ENCODE measurements around the gene GAGE12D.
"Not testable (repeated sequence)": the region's sequence is repeated elsewhere in the genome, so short reads cannot be mapped to it uniquely, and the experiment has no call there.

GAGE12D gene

GRCh38 chrX:49541433-49541832 lies at the start of gene GAGE12D:
GAGE12D (plus strand) TSS chrX:49541733; CDS start chrX:49542888, 1,155 bp downstream.
- H3K27me3 ChIP-seq (ENCODE audit: low read depth, low read length); H2AFZ ChIP-seq (ENCODE audit: low read depth, low read length); H4K20me1 ChIP-seq (ENCODE audit: insufficient read depth, low read length); H3K4me3 ChIP-seq (ENCODE audit: low read length); H3K36me3 ChIP-seq (replicated peaks; ENCODE audit: low read depth, low read length); H3K27ac ChIP-seq (ENCODE audit: low read length); H3K9ac ChIP-seq (ENCODE audit: low read length); H3K79me2 ChIP-seq (ENCODE audit: low read length); H3K4me2 ChIP-seq (ENCODE audit: low read length); H3K9me3 ChIP-seq (ENCODE audit: insufficient read depth, low read length); H3K4me1 ChIP-seq (ENCODE audit: low read length): not testable (repeated sequence)

- not testable (repeated sequence) for H2AFZ ChIP-seq (ENCODE audit: low read depth, low read length); H3K9me3 ChIP-seq (ENCODE audit: insufficient read depth, low read length); H3K27me3 ChIP-seq (ENCODE audit: low read depth, low read length); H4K20me1 ChIP-seq (ENCODE audit: insufficient read depth, low read length); H3K4me2 ChIP-seq (ENCODE audit: low read length); H3K27ac ChIP-seq (ENCODE audit: low read length); H3K79me2 ChIP-seq (ENCODE audit: low read length); H3K36me3 ChIP-seq (replicated peaks; ENCODE audit: low read depth, low read length); H3K4me1 ChIP-seq (ENCODE audit: low read length); H3K4me3 ChIP-seq (ENCODE audit: low read length); H3K9ac ChIP-seq (ENCODE audit: low read length)
Observed at GRCh38 chrX:49531877-49532276, 9.7 kb upstream of the GAGE12D start, which contains the start of gene GAGE12C. GAGE12C (plus strand) TSS chrX:49532177; CDS start chrX:49533332, 1,155 bp downstream.

DNA sequence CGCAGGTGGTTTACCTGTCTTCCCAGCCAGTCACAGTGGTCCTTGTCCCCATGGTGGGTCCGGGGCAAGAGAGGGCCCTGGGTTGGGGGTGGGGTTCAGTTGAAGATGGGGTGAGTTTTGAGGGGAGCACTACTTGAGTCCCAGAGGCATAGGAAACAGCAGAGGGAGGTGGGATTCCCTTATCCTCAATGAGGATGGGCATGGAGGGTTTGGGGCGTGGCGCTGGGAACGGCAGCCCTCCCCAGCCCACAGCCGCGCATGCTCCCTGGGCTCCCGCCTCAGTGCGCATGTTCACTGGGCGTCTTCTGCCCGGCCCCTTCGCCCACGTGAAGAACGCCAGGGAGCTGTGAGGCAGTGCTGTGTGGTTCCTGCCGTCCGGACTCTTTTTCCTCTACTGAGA lies 9.5 kb downstream of the GAGE12D start, which contains the start of gene GAGE12E:
Gene GAGE12E (plus strand): TSS at position 301 of the 400 bp plus-strand sequence. CDS start 1,155 bp downstream, outside the sequence.
- H3K36me3 ChIP-seq (replicated peaks; ENCODE audit: low read depth, low read length) = not testable (repeated sequence)

DNA sequence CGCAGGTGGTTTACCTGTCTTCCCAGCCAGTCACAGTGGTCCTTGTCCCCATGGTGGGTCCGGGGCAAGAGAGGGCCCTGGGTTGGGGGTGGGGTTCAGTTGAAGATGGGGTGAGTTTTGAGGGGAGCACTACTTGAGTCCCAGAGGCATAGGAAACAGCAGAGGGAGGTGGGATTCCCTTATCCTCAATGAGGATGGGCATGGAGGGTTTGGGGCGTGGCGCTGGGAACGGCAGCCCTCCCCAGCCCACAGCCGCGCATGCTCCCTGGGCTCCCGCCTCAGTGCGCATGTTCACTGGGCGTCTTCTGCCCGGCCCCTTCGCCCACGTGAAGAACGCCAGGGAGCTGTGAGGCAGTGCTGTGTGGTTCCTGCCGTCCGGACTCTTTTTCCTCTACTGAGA lies 19.0 kb downstream of the GAGE12D start, which contains the start of gene GAGE12F:
Gene GAGE12F (plus strand): TSS at position 301 of the 400 bp plus-strand sequence. CDS start 1,155 bp downstream, outside the sequence.
- H3K27ac ChIP-seq (ENCODE audit: low read length); H4K20me1 ChIP-seq (ENCODE audit: insufficient read depth, low read length); H3K36me3 ChIP-seq (replicated peaks; ENCODE audit: low read depth, low read length); H3K27me3 ChIP-seq (ENCODE audit: low read depth, low read length); H3K4me1 ChIP-seq (ENCODE audit: low read length); H3K9me3 ChIP-seq (ENCODE audit: insufficient read depth, low read length); H2AFZ ChIP-seq (ENCODE audit: low read depth, low read length); H3K4me2 ChIP-seq (ENCODE audit: low read length); H3K9ac ChIP-seq (ENCODE audit: low read length); H3K79me2 ChIP-seq (ENCODE audit: low read length); H3K4me3 ChIP-seq (ENCODE audit: low read length): not testable (repeated sequence)

More for the DNA sequence above, 9.5 kb downstream of the GAGE12D start, which contains the start of gene GAGE12E:
- H3K4me2 ChIP-seq (ENCODE audit: low read length); H3K4me3 ChIP-seq (ENCODE audit: low read length); H2AFZ ChIP-seq (ENCODE audit: low read depth, low read length); H3K4me1 ChIP-seq (ENCODE audit: low read length); H3K27ac ChIP-seq (ENCODE audit: low read length); H3K27me3 ChIP-seq (ENCODE audit: low read depth, low read length); H4K20me1 ChIP-seq (ENCODE audit: insufficient read depth, low read length); H3K79me2 ChIP-seq (ENCODE audit: low read length); H3K9ac ChIP-seq (ENCODE audit: low read length); H3K9me3 ChIP-seq (ENCODE audit: insufficient read depth, low read length): not testable (repeated sequence)

DNA sequence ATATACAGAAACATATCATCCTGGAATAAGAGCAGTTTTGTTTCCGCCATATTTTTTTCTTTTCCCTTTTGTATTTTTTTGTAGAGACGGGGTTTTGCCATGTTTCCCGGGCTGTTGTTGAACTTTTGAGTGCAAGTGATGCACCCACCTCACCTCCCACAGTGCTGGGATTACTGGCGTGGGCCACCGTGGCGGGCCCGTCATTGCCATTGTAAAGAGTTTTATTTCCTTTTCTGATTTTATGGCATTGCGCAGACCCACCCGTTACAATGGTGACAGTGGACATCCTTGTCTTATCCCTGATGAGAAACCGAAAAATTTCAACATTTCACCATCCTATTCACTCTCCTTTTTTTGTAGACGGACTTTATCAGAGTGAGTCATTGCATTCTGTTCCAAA lies 27.2 kb downstream of the GAGE12D start:
- not testable (repeated sequence) for H3K27ac ChIP-seq (ENCODE audit: low read length); H3K4me2 ChIP-seq (ENCODE audit: low read length); H3K9me3 ChIP-seq (ENCODE audit: insufficient read depth, low read length); H2AFZ ChIP-seq (ENCODE audit: low read depth, low read length); H3K4me1 ChIP-seq (ENCODE audit: low read length); H3K79me2 ChIP-seq (ENCODE audit: low read length); H3K4me3 ChIP-seq (ENCODE audit: low read length); H4K20me1 ChIP-seq (ENCODE audit: insufficient read depth, low read length); H3K9ac ChIP-seq (ENCODE audit: low read length); H3K27me3 ChIP-seq (ENCODE audit: low read depth, low read length); H3K36me3 ChIP-seq (replicated peaks; ENCODE audit: low read depth, low read length)

- not testable (repeated sequence) for H3K9ac ChIP-seq (ENCODE audit: low read length); H4K20me1 ChIP-seq (ENCODE audit: insufficient read depth, low read length); H3K27ac ChIP-seq (ENCODE audit: low read length); H3K27me3 ChIP-seq (ENCODE audit: low read depth, low read length); H3K4me1 ChIP-seq (ENCODE audit: low read length); H3K4me2 ChIP-seq (ENCODE audit: low read length); H2AFZ ChIP-seq (ENCODE audit: low read depth, low read length); H3K9me3 ChIP-seq (ENCODE audit: insufficient read depth, low read length); H3K36me3 ChIP-seq (replicated peaks; ENCODE audit: low read depth, low read length); H3K4me3 ChIP-seq (ENCODE audit: low read length); H3K79me2 ChIP-seq (ENCODE audit: low read length)
Observed at GRCh38 chrX:49569152-49569551, 27.6 kb downstream of the GAGE12D start.

DNA sequence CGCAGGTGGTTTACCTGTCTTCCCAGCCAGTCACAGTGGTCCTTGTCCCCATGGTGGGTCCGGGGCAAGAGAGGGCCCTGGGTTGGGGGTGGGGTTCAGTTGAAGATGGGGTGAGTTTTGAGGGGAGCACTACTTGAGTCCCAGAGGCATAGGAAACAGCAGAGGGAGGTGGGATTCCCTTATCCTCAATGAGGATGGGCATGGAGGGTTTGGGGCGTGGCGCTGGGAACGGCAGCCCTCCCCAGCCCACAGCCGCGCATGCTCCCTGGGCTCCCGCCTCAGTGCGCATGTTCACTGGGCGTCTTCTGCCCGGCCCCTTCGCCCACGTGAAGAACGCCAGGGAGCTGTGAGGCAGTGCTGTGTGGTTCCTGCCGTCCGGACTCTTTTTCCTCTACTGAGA lies 28.6 kb downstream of the GAGE12D start, which contains the start of gene GAGE12G:
Gene GAGE12G (plus strand): TSS at position 301 of the 400 bp plus-strand sequence. CDS start 1,155 bp downstream, outside the sequence.
- H3K79me2 ChIP-seq (ENCODE audit: low read length); H3K9ac ChIP-seq (ENCODE audit: low read length): not testable (repeated sequence)

DNA sequence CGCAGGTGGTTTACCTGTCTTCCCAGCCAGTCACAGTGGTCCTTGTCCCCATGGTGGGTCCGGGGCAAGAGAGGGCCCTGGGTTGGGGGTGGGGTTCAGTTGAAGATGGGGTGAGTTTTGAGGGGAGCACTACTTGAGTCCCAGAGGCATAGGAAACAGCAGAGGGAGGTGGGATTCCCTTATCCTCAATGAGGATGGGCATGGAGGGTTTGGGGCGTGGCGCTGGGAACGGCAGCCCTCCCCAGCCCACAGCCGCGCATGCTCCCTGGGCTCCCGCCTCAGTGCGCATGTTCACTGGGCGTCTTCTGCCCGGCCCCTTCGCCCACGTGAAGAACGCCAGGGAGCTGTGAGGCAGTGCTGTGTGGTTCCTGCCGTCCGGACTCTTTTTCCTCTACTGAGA lies 38.1 kb downstream of the GAGE12D start, which contains the start of gene GAGE12H:
Gene GAGE12H (plus strand): TSS at position 301 of the 400 bp plus-strand sequence. CDS start 1,155 bp downstream, outside the sequence.
- H3K27me3 ChIP-seq (ENCODE audit: low read depth, low read length); H3K4me2 ChIP-seq (ENCODE audit: low read length): not testable (repeated sequence)

More for the DNA sequence above, 28.6 kb downstream of the GAGE12D start, which contains the start of gene GAGE12G:
- not testable (repeated sequence) for H3K27me3 ChIP-seq (ENCODE audit: low read depth, low read length); H3K4me2 ChIP-seq (ENCODE audit: low read length); H4K20me1 ChIP-seq (ENCODE audit: insufficient read depth, low read length); H3K4me1 ChIP-seq (ENCODE audit: low read length); H3K36me3 ChIP-seq (replicated peaks; ENCODE audit: low read depth, low read length); H3K4me3 ChIP-seq (ENCODE audit: low read length); H3K27ac ChIP-seq (ENCODE audit: low read length); H2AFZ ChIP-seq (ENCODE audit: low read depth, low read length); H3K9me3 ChIP-seq (ENCODE audit: insufficient read depth, low read length)

GRCh38 chrX:49589196-49589595 lies 47.7 kb downstream of the GAGE12D start, which contains the start of gene GAGE2A:
GAGE2A (plus strand) TSS chrX:49589496; CDS start chrX:49590651, 1,155 bp downstream.
- H3K4me3 ChIP-seq (ENCODE audit: low read length); H3K27me3 ChIP-seq (ENCODE audit: low read depth, low read length); H3K9ac ChIP-seq (ENCODE audit: low read length); H3K9me3 ChIP-seq (ENCODE audit: insufficient read depth, low read length); H4K20me1 ChIP-seq (ENCODE audit: insufficient read depth, low read length); H3K27ac ChIP-seq (ENCODE audit: low read length); H3K4me1 ChIP-seq (ENCODE audit: low read length); H3K36me3 ChIP-seq (replicated peaks; ENCODE audit: low read depth, low read length); H3K79me2 ChIP-seq (ENCODE audit: low read length); H3K4me2 ChIP-seq (ENCODE audit: low read length); H2AFZ ChIP-seq (ENCODE audit: low read depth, low read length): not testable (repeated sequence)

More for the DNA sequence above, 38.1 kb downstream of the GAGE12D start, which contains the start of gene GAGE12H:
- not testable (repeated sequence) for H3K4me3 ChIP-seq (ENCODE audit: low read length); H3K79me2 ChIP-seq (ENCODE audit: low read length); H3K9ac ChIP-seq (ENCODE audit: low read length); H4K20me1 ChIP-seq (ENCODE audit: insufficient read depth, low read length); H3K9me3 ChIP-seq (ENCODE audit: insufficient read depth, low read length); H3K4me1 ChIP-seq (ENCODE audit: low read length); H3K36me3 ChIP-seq (replicated peaks; ENCODE audit: low read depth, low read length); H2AFZ ChIP-seq (ENCODE audit: low read depth, low read length); H3K27ac ChIP-seq (ENCODE audit: low read length)
